AG09309 (cell line): ENCODE results near the gene TOGARAM2.

Experiments used
- DNase-seq: peaks from one replicate; pipeline ENCODE4 v3.0.0-alpha.2; 2010; ENCODE audit warnings: low read depth
- H3K4me3 ChIP-seq: 2 replicates; pipeline ENCODE4 v1.5.1; 2011; ENCODE audit warnings: mild to moderate bottlenecking, low read depth, low read length, moderate library complexity; ENCODE audit not compliant: control insufficient read depth
- CTCF ChIP-seq: IDR thresholded peaks from 2 replicates; pipeline ENCODE4 v1.5.1; 2011; ENCODE audit warnings: mild to moderate bottlenecking, low read depth, low read length, inconsistent platforms; ENCODE audit not compliant: insufficient read depth, control insufficient read depth; ENCODE audit errors: missing control alignments

TOGARAM2 gene

GRCh38 chr2:28995765-28996750 is 15.0 kb downstream of the TOGARAM2 start:
- no peak for TF ChIP-seq CTCF
- no peak for DNase-seq
- no peak overlapping the region for H3K4me3 ChIP-seq

GRCh38 chr2:28997237-28997846 is 16.2 kb downstream of the TOGARAM2 start:
- no peak overlapping the region for H3K4me3 ChIP-seq
- DNase-seq = no peak
- TF ChIP-seq CTCF = no peak

GRCh38 chr2:28997847-28998735 is 17.0 kb downstream of the TOGARAM2 start:
- H3K4me3 ChIP-seq = no peak overlapping the region
- no peak for DNase-seq
- no peak for TF ChIP-seq CTCF

GRCh38 chr2:29000481-29000880 is 19.4 kb downstream of the TOGARAM2 start:
- no peak for DNase-seq
- H3K4me3 ChIP-seq = no peak overlapping the region
- TF ChIP-seq CTCF = no peak

- no peak for TF ChIP-seq CTCF
- H3K4me3 ChIP-seq = no peak overlapping the region
- DNase-seq = no peak
These were observed 19.9 kb downstream of the TOGARAM2 start for GRCh38 chr2:29000956-29001355.

GRCh38 chr2:29001806-29002205 is 20.7 kb downstream of the TOGARAM2 start:
- TF ChIP-seq CTCF = no peak
- DNase-seq = no peak
- H3K4me3 ChIP-seq = no peak overlapping the region
